HL-60 (cell line): ENCODE data around the gene MDFIC.

Experiments
- CTCF ChIP-seq: IDR thresholded peaks from one replicate; pipeline ENCODE4 v1.5.1; 2011; ENCODE audit warnings: low read length, control low read depth, inconsistent platforms; ENCODE audit not compliant: insufficient read depth
- GABPA ChIP-seq: IDR thresholded peaks from 2 replicates; pipeline ENCODE4 v1.6.1; 2012; ENCODE audit warnings: low read depth

- TF ChIP-seq CTCF (no peak), GABPA (no peak)
Measured at GRCh38 chr7:114930107-114930661, 8.3 kb downstream of the MDFIC start.
